ENCODE measurements around the gene AFP. TPM values are rescaled to one million over a fixed set of nuclear protein-coding genes. Genes with fewer than 3 reads are reported as not detected.

The AFP gene
- total RNA-seq, 1 donor from 2014 or later = not detected

- intact Hi-C loops (cut with micrococcal nuclease) = no loop called here
- TF ChIP-seq, protein P1, sequence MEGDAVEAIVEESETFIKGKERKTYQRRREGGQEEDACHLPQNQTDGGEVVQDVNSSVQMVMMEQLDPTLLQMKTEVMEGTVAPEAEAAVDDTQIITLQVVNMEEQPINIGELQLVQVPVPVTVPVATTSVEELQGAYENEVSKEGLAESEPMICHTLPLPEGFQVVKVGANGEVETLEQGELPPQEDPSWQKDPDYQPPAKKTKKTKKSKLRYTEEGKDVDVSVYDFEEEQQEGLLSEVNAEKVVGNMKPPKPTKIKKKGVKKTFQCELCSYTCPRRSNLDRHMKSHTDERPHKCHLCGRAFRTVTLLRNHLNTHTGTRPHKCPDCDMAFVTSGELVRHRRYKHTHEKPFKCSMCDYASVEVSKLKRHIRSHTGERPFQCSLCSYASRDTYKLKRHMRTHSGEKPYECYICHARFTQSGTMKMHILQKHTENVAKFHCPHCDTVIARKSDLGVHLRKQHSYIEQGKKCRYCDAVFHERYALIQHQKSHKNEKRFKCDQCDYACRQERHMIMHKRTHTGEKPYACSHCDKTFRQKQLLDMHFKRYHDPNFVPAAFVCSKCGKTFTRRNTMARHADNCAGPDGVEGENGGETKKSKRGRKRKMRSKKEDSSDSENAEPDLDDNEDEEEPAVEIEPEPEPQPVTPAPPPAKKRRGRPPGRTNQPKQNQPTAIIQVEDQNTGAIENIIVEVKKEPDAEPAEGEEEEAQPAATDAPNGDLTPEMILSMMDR (IDR thresholded peaks at IDR 0.05) = no peak
- no peak for DNase-seq
- H3K27ac Mint-ChIP-seq = no peak overlapping the region
- ATAC-seq (ENCODE audit: low read depth) = no peak
- no peak overlapping the region for H3K4me3 Mint-ChIP-seq
- H3K9me3 Mint-ChIP-seq = no peaks in the 10 kb centered on the region
- POLR2A ChIA-PET = no interaction called here
- no peaks in the 10 kb centered on the region for H3K27me3 Mint-ChIP-seq
- CTCF ChIA-PET = no interaction called here
- no peaks in the 10 kb centered on the region for H3K36me3 Mint-ChIP-seq (ENCODE audit: low read depth)
- no peaks in the 10 kb centered on the region for H3K4me1 Mint-ChIP-seq
These were observed 26.0 kb upstream of the AFP start for GRCh38 chr4:73409978-73410548.

- TF ChIP-seq, protein P1 (IDR thresholded peaks at IDR 0.05) = no peak
- POLR2A ChIA-PET = no interaction called here
These were observed 24.9 kb upstream of the AFP start for GRCh38 chr4:73410916-73411730.

DNA sequence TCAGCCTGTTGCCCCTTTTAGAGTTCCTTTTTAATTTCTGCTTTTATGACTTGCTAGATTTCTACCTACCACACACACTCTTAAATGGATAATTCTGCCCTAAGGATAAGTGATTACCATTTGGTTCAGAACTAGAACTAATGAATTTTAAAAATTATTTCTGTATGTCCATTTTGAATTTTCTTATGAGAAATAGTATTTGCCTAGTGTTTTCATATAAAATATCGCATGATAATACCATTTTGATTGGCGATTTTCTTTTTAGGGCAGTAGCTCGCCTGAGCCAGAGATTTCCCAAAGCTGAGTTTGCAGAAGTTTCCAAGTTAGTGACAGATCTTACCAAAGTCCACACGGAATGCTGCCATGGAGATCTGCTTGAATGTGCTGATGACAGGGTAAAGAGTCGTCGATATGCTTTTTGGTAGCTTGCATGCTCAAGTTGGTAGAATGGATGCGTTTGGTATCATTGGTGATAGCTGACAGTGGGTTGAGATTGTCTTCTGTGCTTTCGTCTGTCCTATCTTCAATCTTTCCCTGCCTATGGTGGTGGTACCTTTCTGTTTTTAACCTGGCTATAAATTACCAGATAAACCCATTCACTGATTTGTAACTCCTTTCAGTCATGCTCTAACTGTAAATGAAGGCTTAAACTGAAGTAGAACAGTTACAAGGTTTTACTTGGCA, 24.1 kb upstream of the AFP start:
- no peak for ATAC-seq (ENCODE audit: low read depth)
- no peaks in the 10 kb centered on the region for H3K36me3 Mint-ChIP-seq (ENCODE audit: low read depth)
- ChIA-PET POLR2A (no interaction called here), CTCF (no interaction called here)
- DNase-seq = no peak
- intact Hi-C loops (cut with micrococcal nuclease) = no loop called here
- H3K9me3 Mint-ChIP-seq = no peaks in the 10 kb centered on the region
- no peaks in the 10 kb centered on the region for H3K4me1 Mint-ChIP-seq
- TF ChIP-seq, protein P1 (IDR thresholded peaks at IDR 0.05) = no peak
- H3K27me3 Mint-ChIP-seq = no peaks in the 10 kb centered on the region
- no peak overlapping the region for H3K27ac Mint-ChIP-seq
- no peak overlapping the region for H3K4me3 Mint-ChIP-seq

More at GRCh38 chr4:73410916-73411730, 24.9 kb upstream of the AFP start:
- no peak overlapping the region for H3K4me3 Mint-ChIP-seq
- ATAC-seq (ENCODE audit: low read depth) = no peak
- CTCF ChIA-PET = no interaction called here
- DNase-seq = no peak
- intact Hi-C loops (cut with micrococcal nuclease) = no loop called here
- H3K9me3 Mint-ChIP-seq = no peaks in the 10 kb centered on the region
- H3K27me3 Mint-ChIP-seq = no peaks in the 10 kb centered on the region
- H3K36me3 Mint-ChIP-seq (ENCODE audit: low read depth) = no peaks in the 10 kb centered on the region
- H3K4me1 Mint-ChIP-seq = no peaks in the 10 kb centered on the region
- no peak overlapping the region for H3K27ac Mint-ChIP-seq

GRCh38 chr4:73413294-73413755, 22.7 kb upstream of the AFP start:
- H3K4me3 Mint-ChIP-seq = no peak overlapping the region
- no peaks in the 10 kb centered on the region for H3K4me1 Mint-ChIP-seq
- H3K36me3 Mint-ChIP-seq (ENCODE audit: low read depth) = no peaks in the 10 kb centered on the region
- H3K27me3 Mint-ChIP-seq = no peaks in the 10 kb centered on the region
- ChIA-PET CTCF (no interaction called here), POLR2A (no interaction called here)
- no peak for DNase-seq
- no peaks in the 10 kb centered on the region for H3K9me3 Mint-ChIP-seq
- H3K27ac Mint-ChIP-seq = no peak overlapping the region
- intact Hi-C loops (cut with micrococcal nuclease) = no loop called here
- TF ChIP-seq, protein P1 (IDR thresholded peaks at IDR 0.05) = no peak
- no peak for ATAC-seq (ENCODE audit: low read depth)

DNA sequence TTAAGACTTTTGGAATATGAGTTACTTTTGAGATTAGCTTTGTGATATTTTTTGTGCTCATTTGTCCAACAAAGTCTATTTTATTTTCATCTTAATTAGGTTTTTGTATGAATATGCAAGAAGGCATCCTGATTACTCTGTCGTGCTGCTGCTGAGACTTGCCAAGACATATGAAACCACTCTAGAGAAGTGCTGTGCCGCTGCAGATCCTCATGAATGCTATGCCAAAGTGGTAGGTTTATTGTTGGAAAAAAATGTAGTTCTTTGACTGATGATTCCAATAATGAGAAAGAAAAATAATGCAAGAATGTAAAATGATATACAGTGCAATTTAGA, 21.1 kb upstream of the AFP start:
- ChIA-PET CTCF (no interaction called here), POLR2A (no interaction called here)
- intact Hi-C loops (cut with micrococcal nuclease) = no loop called here
- Mint-ChIP-seq H3K27ac (no peak overlapping the region), H3K36me3 (ENCODE audit: low read depth) (no peaks in the 10 kb centered on the region), H3K9me3 (no peaks in the 10 kb centered on the region), H3K27me3 (no peaks in the 10 kb centered on the region), H3K4me1 (no peaks in the 10 kb centered on the region), H3K4me3 (no peak overlapping the region)
- DNase-seq = no peak
- ATAC-seq (ENCODE audit: low read depth) = no peak
- TF ChIP-seq, protein P1 (IDR thresholded peaks at IDR 0.05) = no peak
